H9 (cell line): Measurements from ENCODE around the gene SPTBN1. TPM values are rescaled to one million over a fixed set of nuclear protein-coding genes. Genes with fewer than 3 reads are reported as not detected.

Experiments used
- DNase-seq: peaks from one replicate; pipeline ENCODE4 v3.0.0-alpha.2; 2017
- H2AFZ ChIP-seq: one replicate; pipeline ENCODE4 v1.6.1; 2013; ENCODE audit warnings: mild to moderate bottlenecking, low read length, control low read depth, moderate library complexity
- H2AK5ac ChIP-seq: 2 replicates; pipeline ENCODE4 v1.6.1; 2013; ENCODE audit warnings: low read length, control low read depth, mixed read lengths; ENCODE audit not compliant: insufficient read length
- H2BK120ac ChIP-seq: one replicate; pipeline ENCODE4 v1.6.1; 2013; ENCODE audit warnings: low read depth, mild to moderate bottlenecking, low read length, control low read depth, inconsistent platforms; ENCODE audit not compliant: poor library complexity, severe bottlenecking
- H2BK12ac ChIP-seq: 2 replicates; pipeline ENCODE4 v1.6.1; 2013; ENCODE audit warnings: low read length, control low read depth, mixed read lengths, low read depth; ENCODE audit not compliant: insufficient read length
- H2BK15ac ChIP-seq: 2 replicates; pipeline ENCODE4 v1.6.1; 2013; ENCODE audit warnings: low read depth, low read length, control low read depth
- H2BK20ac ChIP-seq: one replicate; pipeline ENCODE4 v1.6.1; 2013; ENCODE audit warnings: low read depth, mild to moderate bottlenecking, low read length, control low read depth, inconsistent platforms; ENCODE audit not compliant: poor library complexity, severe bottlenecking
- H2BK5ac ChIP-seq: 2 replicates; pipeline ENCODE4 v1.6.1; 2013; ENCODE audit warnings: low read length, control low read depth, mixed read lengths; ENCODE audit not compliant: insufficient read length
- H3K14ac ChIP-seq: 2 replicates; pipeline ENCODE4 v1.6.1; 2013; ENCODE audit warnings: low read length, control low read depth; ENCODE audit not compliant: insufficient read depth
- H3K18ac ChIP-seq: 2 replicates; pipeline ENCODE4 v1.6.1; 2013; ENCODE audit warnings: low read depth, mild to moderate bottlenecking, mixed read lengths, low read length, control low read depth; ENCODE audit not compliant: insufficient read length
- H3K23ac ChIP-seq: 2 replicates; pipeline ENCODE4 v1.6.1; 2013; ENCODE audit warnings: low read length, control low read depth, mixed read lengths, low read depth; ENCODE audit not compliant: insufficient read length
- H3K23me2 ChIP-seq: 2 replicates; pipeline ENCODE4 v1.6.1; 2013; ENCODE audit warnings: low read depth, mild to moderate bottlenecking, mixed read lengths, low read length, control low read depth; ENCODE audit not compliant: insufficient read length, poor library complexity, severe bottlenecking
- H3K27ac ChIP-seq: 2 replicates; pipeline ENCODE4 v1.5.1; 2013; ENCODE audit warnings: low read length, control low read depth, mixed read lengths, low read depth; ENCODE audit not compliant: insufficient read length
- H3K27me3 ChIP-seq: 2 replicates; pipeline ENCODE4 v1.6.1; 2013; ENCODE audit warnings: low read length, control low read depth, inconsistent platforms; ENCODE audit not compliant: insufficient read depth
- H3K4ac ChIP-seq: 2 replicates; pipeline ENCODE4 v1.6.1; 2013; ENCODE audit warnings: low read depth, mild to moderate bottlenecking, control low read depth, inconsistent platforms, low read length, moderate library complexity
- H3K4me1 ChIP-seq: 2 replicates; pipeline ENCODE4 v1.6.1; 2013; ENCODE audit warnings: low read length, control low read depth, inconsistent platforms; ENCODE audit not compliant: insufficient read depth
- H3K4me2 ChIP-seq: 2 replicates; pipeline ENCODE4 v1.6.1; 2013; ENCODE audit warnings: low read length, control low read depth, mixed read lengths; ENCODE audit not compliant: insufficient read length, insufficient read depth
- H3K56ac ChIP-seq: 2 replicates; pipeline ENCODE4 v1.6.1; 2013; ENCODE audit warnings: low read depth, mild to moderate bottlenecking, mixed read lengths, low read length, control low read depth; ENCODE audit not compliant: insufficient read length
- H3K79me1 ChIP-seq: 2 replicates; pipeline ENCODE4 v1.6.1; 2013; ENCODE audit warnings: low read depth, mild to moderate bottlenecking, moderate library complexity, low read length, control low read depth, inconsistent platforms; ENCODE audit not compliant: insufficient read depth, poor library complexity, severe bottlenecking
- H3K79me2 ChIP-seq: 2 replicates; pipeline ENCODE4 v1.6.1; 2013; ENCODE audit warnings: low read length, control low read depth, inconsistent platforms; ENCODE audit not compliant: insufficient read depth
- H3K9ac ChIP-seq: 2 replicates; pipeline ENCODE4 v1.6.1; 2013; ENCODE audit warnings: low read length, control low read depth, mixed read lengths; ENCODE audit not compliant: insufficient read length; ENCODE audit errors: extremely low read depth
- H3K9me3 ChIP-seq: one replicate; pipeline ENCODE4 v1.6.1; 2013; ENCODE audit warnings: low read depth, low read length, inconsistent platforms; ENCODE audit not compliant: control insufficient read depth
- H3T11ph ChIP-seq: one replicate; pipeline ENCODE4 v1.6.1; 2013; ENCODE audit warnings: mild to moderate bottlenecking, low read length, control low read depth, inconsistent platforms
- H4K20me1 ChIP-seq: one replicate; pipeline ENCODE4 v1.6.1; 2013; ENCODE audit not compliant: control insufficient read depth, insufficient read length, insufficient read depth
- H4K5ac ChIP-seq: 2 replicates; pipeline ENCODE4 v1.6.1; 2013; ENCODE audit warnings: low read depth, mild to moderate bottlenecking, mixed read lengths, low read length, control low read depth; ENCODE audit not compliant: insufficient read length
- H4K8ac ChIP-seq: replicated peaks from 2 replicates; pipeline ENCODE4 v1.6.1; 2013; ENCODE audit warnings: low read length, control low read depth, mixed read lengths, low read depth; ENCODE audit not compliant: insufficient read length
- H4K91ac ChIP-seq: 2 replicates; pipeline ENCODE4 v1.6.1; 2013; ENCODE audit warnings: low read depth, mild to moderate bottlenecking, moderate library complexity, mixed read lengths, low read length, control low read depth; ENCODE audit not compliant: insufficient read length
- H3K27ac Mint-ChIP-seq, 3 experiments: 2 replicates in 2 of 3; 3 replicates in 1 of 3; pipeline ENCODE4 v1.8.0; 2020 to 2021; ENCODE audit warnings: mixed read lengths in 3 of 3, mild to moderate bottlenecking in 1 of 3, moderate library complexity in 1 of 3
- H3K27me3 Mint-ChIP-seq: 2 replicates; pipeline ENCODE4 v1.8.0; 2021; ENCODE audit warnings: low read depth, mild to moderate bottlenecking, moderate library complexity, mixed read lengths
- H3K36me3 Mint-ChIP-seq, 3 experiments: 2 replicates in 2 of 3; 3 replicates in 1 of 3; pipeline ENCODE4 v1.8.0; 2020 to 2021; ENCODE audit warnings: low read depth in 3 of 3, mixed read lengths in 3 of 3; ENCODE audit not compliant: insufficient read depth in 1 of 3
- H3K4me1 Mint-ChIP-seq, 2 experiments: 2 replicates each; pipeline ENCODE4 v1.8.0; 2020; ENCODE audit warnings: mixed read lengths in 2 of 2
- H3K4me3 Mint-ChIP-seq, 2 experiments: 2 replicates in 1 of 2; 3 replicates in 1 of 2; pipeline ENCODE4 v1.8.0; 2020 to 2021; ENCODE audit warnings: mild to moderate bottlenecking in 2 of 2, mixed read lengths in 2 of 2, moderate library complexity in 1 of 2
- H3K9me3 Mint-ChIP-seq, 2 experiments: 2 replicates in 1 of 2; 3 replicates in 1 of 2; pipeline ENCODE4 v1.8.0; 2020; ENCODE audit warnings: mild to moderate bottlenecking in 2 of 2, mixed read lengths in 2 of 2, moderate library complexity in 1 of 2
- CTCF ChIP-seq: fragments of 200-600 bp; sonication (generic); conservative IDR thresholded peaks from 3 replicates; pipeline ENCODE4 v1.8.0; 2021; ENCODE audit warnings: antibody characterized with exemption, mild to moderate bottlenecking
- WGBS: extraction: QIAGEN DNeasy Blood & Tissue Kit; methylation state at CpG from one replicate; pipeline ENCODE4 v1.1.7; 2013; ENCODE audit warnings: missing lambda C conversion rate, low lambda C conversion rate, mixed read lengths; ENCODE audit not compliant: insufficient read length; ENCODE audit errors: extremely low coverage; 5-methylcytosine and 5-hydroxymethylcytosine counted together
- total RNA-seq: library from RNA; stranded (reverse); gene quantifications from 2 replicates; pipeline ENCODE4 v1.2.1, GENCODE V29; 2021

SPTBN1 gene
- total RNA-seq, 1 experiment from 2014 or later = 164 TPM

DNA sequence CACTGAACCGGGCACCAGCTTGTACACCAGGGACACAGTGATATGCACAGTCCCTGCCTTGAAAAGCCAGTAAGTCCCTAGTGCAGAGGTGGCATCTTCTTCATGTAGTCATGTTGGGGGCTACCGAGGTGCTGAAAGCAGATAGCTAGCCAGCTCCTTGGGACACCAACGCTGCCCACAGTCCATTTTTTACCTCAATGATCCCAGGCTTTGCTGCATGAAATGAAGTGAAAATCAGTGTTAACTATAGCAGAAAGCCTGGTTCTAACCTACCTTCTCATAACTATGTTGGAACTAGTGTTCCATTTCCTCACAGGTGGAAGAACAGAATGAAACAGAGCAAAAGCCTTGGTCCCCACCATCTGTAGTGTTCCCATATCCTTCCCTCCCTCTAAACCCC, 200.7 kb downstream of the SPTBN1 start:
- Histone ChIP-seq H2BK5ac (no peak overlapping the region), H3K23me2 (no peaks in the 10 kb centered on the region), H3K9me3 (no peaks in the 10 kb centered on the region), H3K56ac (no peak overlapping the region), H4K8ac (no peak overlapping the region), H3K4ac (no peak overlapping the region), H2BK20ac (no peak overlapping the region), H3K79me1 (no peaks in the 10 kb centered on the region), H4K91ac (no peak overlapping the region), H3T11ph (no peak overlapping the region), H3K23ac (no peak overlapping the region), H4K20me1 (no peaks in the 10 kb centered on the region), H4K5ac (no peak overlapping the region), H2BK120ac (no peak overlapping the region), H3K79me2 (no peaks in the 10 kb centered on the region), H3K9ac (no peak overlapping the region), H3K27me3 (no peaks in the 10 kb centered on the region), H3K18ac (no peak overlapping the region), H3K4me1 (no peaks in the 10 kb centered on the region), H2AFZ (no peak overlapping the region), H2AK5ac (no peak overlapping the region), H3K4me2 (no peak overlapping the region), H2BK12ac (no peak overlapping the region), H2BK15ac (no peak overlapping the region), H3K14ac (no peak overlapping the region), H3K27ac (no peak overlapping the region)
- TF ChIP-seq CTCF = no peak
- no peak for DNase-seq
- H3K9me3 Mint-ChIP-seq = no peaks in the 10 kb centered on the region
- WGBS = no CpG with 5 or more reads among the region's 3 CpGs
- no peak overlapping the region for H3K4me3 Mint-ChIP-seq
- no peaks in the 10 kb centered on the region for H3K4me1 Mint-ChIP-seq
- H3K27ac Mint-ChIP-seq = no peak overlapping the region; a peak in 1 of 7 replicates
- H3K36me3 Mint-ChIP-seq = peaks cover 53 to 95% (median 94%) of the 10 kb centered on the region in 3 experiments
- no peaks in the 10 kb centered on the region for H3K27me3 Mint-ChIP-seq
